Spleen (tissue), 7 donors: ENCODE measurements around the gene TMPRSS2.

Experiments used
- CTCF ChIP-seq, 11 experiments: fragments of 200-600 bp in 7 of 11; fragments of 450-650 bp in 4 of 11; sonication (generic) in 4 of 11; IDR thresholded peaks in 8 of 11; conservative IDR thresholded peaks in 3 of 11; 1 replicate in 7 of 11; 2 replicates in 4 of 11; pipeline versions ENCODE4 v1.4.0 to v1.8.0; 2016 to 2021; ENCODE audit warnings: antibody characterized with exemption in 11 of 11, inconsistent platforms in 4 of 11, mild to moderate bottlenecking in 1 of 11
- POLR2A ChIP-seq, 3 donors: fragments of 450-650 bp; IDR thresholded peaks; one replicate each; pipeline ENCODE4 v1.5.1; 2017; ENCODE audit warnings: antibody characterized with exemption in 3 of 3, mild to moderate bottlenecking in 1 of 3
- POLR2AphosphoS5 ChIP-seq, 3 donors: sonication (generic); formaldehyde crosslinking; IDR thresholded peaks; one replicate each; pipeline ENCODE4 v1.5.1; 2017; ENCODE audit warnings: antibody characterized with exemption in 3 of 3
- donor health status: DM: no; HTN: no; CAD: no; lungs with moderate emphysema.
- donor health status: DM: no; HTN: no; CAD: no.
- donor health status: DM: no; HTN: no; CAD: no.

DNA sequence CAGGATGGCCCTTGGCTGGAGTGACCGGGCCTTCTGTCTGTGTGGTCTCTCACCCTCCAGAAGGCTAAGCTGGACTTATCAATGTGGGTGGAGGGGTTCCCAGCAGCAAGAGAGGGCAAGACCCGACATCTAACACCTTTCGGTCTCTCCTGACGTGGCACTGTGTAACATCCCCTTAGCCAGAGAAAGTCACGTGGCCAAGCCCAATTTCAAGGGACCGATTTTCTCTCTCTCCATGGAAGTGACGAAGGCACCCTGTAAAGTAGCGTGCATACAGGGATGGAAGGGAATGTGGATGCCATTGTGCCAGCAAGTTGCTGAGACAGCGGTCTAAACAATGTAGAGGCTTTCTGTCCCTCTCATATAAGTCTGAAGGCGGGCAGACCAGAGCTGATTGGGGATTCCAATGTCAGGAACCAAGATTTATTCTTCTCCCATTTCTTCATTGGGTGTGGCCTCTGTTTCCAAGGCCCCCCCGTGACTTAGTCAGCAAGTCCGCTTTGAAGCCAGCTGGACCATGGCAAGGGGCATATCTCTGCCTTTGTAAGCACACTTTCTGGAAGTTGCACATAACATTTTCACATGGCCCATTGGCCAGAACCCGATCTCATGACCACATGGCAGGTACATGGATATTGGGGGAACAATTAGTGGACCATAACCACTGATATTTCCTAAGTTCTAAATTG is 69.4 kb downstream of the TMPRSS2 start:
- TF ChIP-seq CTCF (IDR thresholded peaks at IDR 0.05 in 8 of 11, conservative IDR thresholded peaks at IDR 0.05 in 3 of 11) (no peak), POLR2A (IDR thresholded peaks at IDR 0.05) (no peak), POLR2AphosphoS5 (IDR thresholded peaks at IDR 0.05) (no peak)
